ENCODE data around the gene TUB. TPM values are rescaled to one million over a fixed set of nuclear protein-coding genes. Genes with fewer than 3 reads are reported as not detected.
A peak's percentile ranks its signal among the peaks of the same experiment; 100 is the strongest.

TUB gene
- total RNA-seq, 4 donors from 2014 or later: 1.9 to 8.5 (median 3.0) TPM

DNA sequence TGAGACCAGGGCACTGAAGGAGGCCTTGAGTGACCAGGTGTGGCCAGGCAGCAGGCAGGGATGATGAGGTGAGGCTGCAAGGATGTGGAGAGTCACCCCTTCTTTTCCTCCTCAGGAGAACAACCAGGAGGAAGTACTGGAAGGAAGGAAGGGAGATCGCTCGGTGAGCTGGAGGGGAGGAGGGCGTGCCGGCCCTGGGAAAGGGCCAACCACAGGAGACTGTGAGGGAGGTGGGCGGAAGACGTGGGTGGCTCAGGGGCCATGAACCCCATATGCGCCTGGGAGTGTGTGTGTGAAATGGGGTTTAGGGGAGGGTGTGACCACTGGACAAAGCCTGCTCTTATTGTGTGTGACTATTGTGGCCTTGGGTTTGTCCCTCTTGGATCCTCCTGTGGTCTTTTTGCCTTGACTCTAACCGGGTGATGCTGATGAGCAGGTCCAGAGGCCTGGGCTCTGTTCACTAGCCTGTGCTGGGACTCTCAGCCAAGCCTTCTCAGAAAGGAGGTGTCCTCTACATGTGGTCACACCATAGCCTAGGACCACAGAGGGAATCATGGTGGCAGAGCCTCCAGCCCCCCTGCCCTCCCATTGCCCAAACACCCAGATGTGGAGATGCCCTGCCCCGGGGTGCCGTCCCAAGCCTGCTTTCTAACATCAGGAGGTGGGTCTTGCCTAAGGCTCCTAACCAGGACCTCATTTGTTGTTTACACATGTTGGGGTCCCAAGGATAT, 41.3 kb upstream of the TUB start:
- WGBS: 81% methylated on average over 7 of the region's 10 CpGs
- Histone ChIP-seq H3K4me3 (no peak overlapping the region), H3K9me3 (no peaks in the 10 kb centered on the region), H3K36me3 (no peaks in the 10 kb centered on the region), H3K27me3 (peaks cover 3% of the 10 kb centered on the region), H3K4me1 (peaks cover 5% of the 10 kb centered on the region), H3K27ac (no peak overlapping the region)
- DNase-seq (ENCODE audit: low spot score in 2 of 2): peak; percentile 26 to 45
- TF ChIP-seq, protein P1, sequence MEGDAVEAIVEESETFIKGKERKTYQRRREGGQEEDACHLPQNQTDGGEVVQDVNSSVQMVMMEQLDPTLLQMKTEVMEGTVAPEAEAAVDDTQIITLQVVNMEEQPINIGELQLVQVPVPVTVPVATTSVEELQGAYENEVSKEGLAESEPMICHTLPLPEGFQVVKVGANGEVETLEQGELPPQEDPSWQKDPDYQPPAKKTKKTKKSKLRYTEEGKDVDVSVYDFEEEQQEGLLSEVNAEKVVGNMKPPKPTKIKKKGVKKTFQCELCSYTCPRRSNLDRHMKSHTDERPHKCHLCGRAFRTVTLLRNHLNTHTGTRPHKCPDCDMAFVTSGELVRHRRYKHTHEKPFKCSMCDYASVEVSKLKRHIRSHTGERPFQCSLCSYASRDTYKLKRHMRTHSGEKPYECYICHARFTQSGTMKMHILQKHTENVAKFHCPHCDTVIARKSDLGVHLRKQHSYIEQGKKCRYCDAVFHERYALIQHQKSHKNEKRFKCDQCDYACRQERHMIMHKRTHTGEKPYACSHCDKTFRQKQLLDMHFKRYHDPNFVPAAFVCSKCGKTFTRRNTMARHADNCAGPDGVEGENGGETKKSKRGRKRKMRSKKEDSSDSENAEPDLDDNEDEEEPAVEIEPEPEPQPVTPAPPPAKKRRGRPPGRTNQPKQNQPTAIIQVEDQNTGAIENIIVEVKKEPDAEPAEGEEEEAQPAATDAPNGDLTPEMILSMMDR (IDR thresholded peaks at IDR 0.05): no peak
- TF ChIP-seq POLR2AphosphoS5 (IDR thresholded peaks at IDR 0.05): no peak
- no peak for TF ChIP-seq EP300 (IDR thresholded peaks at IDR 0.05)
- no peak for TF ChIP-seq POLR2A (IDR thresholded peaks at IDR 0.05)

DNA sequence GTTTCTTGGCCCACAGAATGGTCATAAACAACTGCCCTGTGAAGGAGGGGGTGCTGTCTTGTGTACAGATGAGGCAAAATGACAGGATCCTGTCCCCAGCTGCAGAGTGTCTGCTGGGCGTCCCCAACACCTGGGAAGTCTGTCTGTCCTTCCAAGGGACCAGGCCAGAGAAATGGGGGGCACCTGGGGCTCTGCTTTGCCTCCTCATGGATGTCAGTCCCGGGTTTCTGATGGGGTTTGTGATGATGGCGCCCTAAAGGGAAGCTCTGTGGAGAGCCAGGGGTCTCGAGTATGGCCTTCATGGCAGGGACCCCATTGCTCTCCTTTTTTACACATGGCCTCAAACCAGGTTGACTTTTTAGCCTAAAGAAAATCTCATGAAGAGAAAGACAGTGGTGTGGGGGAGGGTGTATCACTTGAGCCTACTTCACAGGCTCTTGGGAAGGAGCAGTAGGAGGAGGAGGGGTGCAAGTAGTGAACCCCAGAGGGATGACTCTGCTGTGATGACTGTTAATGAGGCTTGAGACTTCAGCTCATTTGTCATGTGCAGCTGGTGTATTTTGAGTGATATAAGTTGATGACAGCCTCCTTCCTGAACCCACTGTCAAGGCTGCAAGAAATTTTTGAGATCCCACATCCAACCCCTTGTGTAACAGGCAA, 40.6 kb upstream of the TUB start:
- 89% methylated on average over 4 of the region's 4 CpGs for WGBS
- no peaks in the 10 kb centered on the region for H3K9me3 ChIP-seq
- TF ChIP-seq EP300 (IDR thresholded peaks at IDR 0.05) (no peak), POLR2A (IDR thresholded peaks at IDR 0.05) (no peak), POLR2AphosphoS5 (IDR thresholded peaks at IDR 0.05) (no peak)
- TF ChIP-seq, protein P1 (IDR thresholded peaks at IDR 0.05): no peak
- H3K27ac ChIP-seq: no peak overlapping the region
- H3K4me1 ChIP-seq: no peaks in the 10 kb centered on the region
- no peak overlapping the region for H3K4me3 ChIP-seq
- peaks cover 3% of the 10 kb centered on the region for H3K27me3 ChIP-seq
- peak; percentile 33 to 34 for DNase-seq (ENCODE audit: low spot score in 2 of 2)
- no peaks in the 10 kb centered on the region for H3K36me3 ChIP-seq

DNA sequence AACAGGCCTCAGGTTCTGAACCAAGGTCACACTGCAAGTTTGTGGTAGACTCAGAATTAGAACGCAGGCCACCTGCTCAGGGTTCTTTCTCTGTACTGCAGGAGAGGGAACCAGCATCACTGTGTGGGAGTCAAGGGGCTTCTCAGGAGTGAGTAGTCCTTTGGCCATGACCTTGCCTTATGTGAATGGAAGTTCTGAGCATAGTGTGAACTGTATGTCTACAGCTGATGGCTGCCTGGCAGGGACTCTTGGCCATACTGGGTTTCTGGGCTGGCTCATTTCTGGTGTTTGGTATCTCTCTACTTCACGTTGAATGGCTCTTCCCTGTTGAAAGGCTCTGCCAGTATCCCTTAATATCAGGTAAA, 40.1 kb upstream of the TUB start:
- Histone ChIP-seq H3K4me1 (no peaks in the 10 kb centered on the region), H3K27ac (no peak overlapping the region), H3K4me3 (no peak overlapping the region), H3K36me3 (no peaks in the 10 kb centered on the region), H3K9me3 (no peaks in the 10 kb centered on the region), H3K27me3 (peaks cover 3% of the 10 kb centered on the region)
- 94% methylated on average over 2 of the region's 2 CpGs for WGBS
- TF ChIP-seq POLR2A (IDR thresholded peaks at IDR 0.05) (no peak), POLR2AphosphoS5 (IDR thresholded peaks at IDR 0.05) (no peak), EP300 (IDR thresholded peaks at IDR 0.05) (no peak)
- TF ChIP-seq, protein P1 (IDR thresholded peaks at IDR 0.05): no peak
- DNase-seq (ENCODE audit: low spot score in 2 of 2): no peak

DNA sequence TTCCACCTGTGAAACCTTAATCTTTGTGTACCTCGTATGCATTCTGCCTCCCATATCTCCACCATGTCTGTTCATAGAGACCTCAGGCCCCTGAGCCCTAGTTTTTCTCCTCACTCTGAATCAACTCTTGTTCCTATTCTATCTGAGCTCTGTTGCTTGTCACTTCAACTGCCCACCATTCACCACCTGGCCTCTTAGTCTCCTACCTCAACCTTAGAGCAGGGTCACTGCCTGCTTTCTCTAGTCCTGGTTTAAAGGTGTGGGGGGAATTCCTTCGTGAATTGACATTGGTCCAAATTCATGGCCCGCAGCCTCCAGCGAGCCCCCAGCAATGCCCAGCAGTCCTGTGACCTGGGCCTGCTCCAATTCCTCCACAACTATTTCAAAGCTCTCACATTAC, 39.4 kb upstream of the TUB start:
- peaks cover 3% of the 10 kb centered on the region for H3K27me3 ChIP-seq
- 97% methylated on average over 4 of the region's 4 CpGs for WGBS
- no peaks in the 10 kb centered on the region for H3K9me3 ChIP-seq
- TF ChIP-seq POLR2AphosphoS5 (IDR thresholded peaks at IDR 0.05) (no peak), EP300 (IDR thresholded peaks at IDR 0.05) (no peak), POLR2A (IDR thresholded peaks at IDR 0.05) (no peak)
- TF ChIP-seq, protein P1 (IDR thresholded peaks at IDR 0.05): no peak
- H3K27ac ChIP-seq: no peak overlapping the region
- H3K36me3 ChIP-seq: no peaks in the 10 kb centered on the region
- DNase-seq (ENCODE audit: low spot score in 2 of 2): peak in 1 of 2 donors; percentile 25
- H3K4me1 ChIP-seq: no peaks in the 10 kb centered on the region
- H3K4me3 ChIP-seq: no peak overlapping the region

DNA sequence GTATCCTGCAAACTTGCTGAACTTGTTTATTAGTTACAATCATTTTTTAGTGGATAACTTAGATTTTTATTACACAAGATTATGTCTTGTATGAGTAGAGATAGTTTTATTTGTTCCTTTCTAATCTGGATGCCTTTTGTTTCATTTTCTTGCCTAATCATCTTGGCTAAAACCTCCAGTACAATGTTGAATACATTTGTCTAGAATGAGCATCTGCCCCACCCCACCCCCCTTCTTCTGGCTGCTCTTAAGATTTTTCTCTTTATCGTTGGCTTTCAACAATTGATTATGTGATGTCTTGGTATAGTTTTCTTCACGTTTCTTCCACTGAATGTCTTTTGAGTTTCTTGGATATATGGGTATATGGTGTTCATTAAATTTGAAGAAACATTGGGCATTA, 37.3 kb upstream of the TUB start:
- Histone ChIP-seq H3K27ac (no peak overlapping the region), H3K4me1 (no peaks in the 10 kb centered on the region), H3K27me3 (no peaks in the 10 kb centered on the region), H3K4me3 (no peak overlapping the region), H3K36me3 (no peaks in the 10 kb centered on the region), H3K9me3 (no peaks in the 10 kb centered on the region)
- peak; percentile 49 to 71 for DNase-seq (ENCODE audit: low spot score in 2 of 2)
- WGBS: 67% methylated on average over 2 of the region's 2 CpGs
- TF ChIP-seq POLR2A (IDR thresholded peaks at IDR 0.05): no peak
- TF ChIP-seq POLR2AphosphoS5 (IDR thresholded peaks at IDR 0.05): no peak
- TF ChIP-seq, protein P1 (IDR thresholded peaks at IDR 0.05): no peak
- TF ChIP-seq EP300 (IDR thresholded peaks at IDR 0.05): no peak

All from suprapubic skin (tissue), 4 donors.